Measurements from ENCODE around the gene PRKG1.
"Not testable (repeated sequence)": the region's sequence is repeated elsewhere in the genome, so short reads cannot be mapped to it uniquely, and the experiment has no call there.

PRKG1 gene

GRCh38 chr10:52111101-52111891 is 1037.0 kb downstream of the PRKG1 start:
- DNase-seq, result no peak

- no peak for DNase-seq
Measured at GRCh38 chr10:52115823-52116222, 1041.5 kb downstream of the PRKG1 start.

- DNase-seq, result no peak
Measured at GRCh38 chr10:52119507-52119906, 1045.2 kb downstream of the PRKG1 start.

GRCh38 chr10:52121688-52122087 is 1047.4 kb downstream of the PRKG1 start:
- DNase-seq, result no peak

GRCh38 chr10:52128056-52128683 is 1053.9 kb downstream of the PRKG1 start:
- no peak for DNase-seq

GRCh38 chr10:52129410-52130178 is 1055.3 kb downstream of the PRKG1 start:
- DNase-seq, result no peak

- DNase-seq, result no peak
Measured at GRCh38 chr10:52135101-52135500, 1060.8 kb downstream of the PRKG1 start.

GRCh38 chr10:52136921-52137320 is 1062.6 kb downstream of the PRKG1 start:
- no peak for DNase-seq

- no peak for DNase-seq
Measured at GRCh38 chr10:52143338-52143737, 1069.1 kb downstream of the PRKG1 start.

- DNase-seq, result no peak
Measured at GRCh38 chr10:52145636-52146035, 1071.3 kb downstream of the PRKG1 start.

- DNase-seq, result no peak
Measured at GRCh38 chr10:52146766-52147165, 1072.5 kb downstream of the PRKG1 start.

- DNase-seq, result no peak
Measured at GRCh38 chr10:52170776-52171175, 1096.5 kb downstream of the PRKG1 start.

GRCh38 chr10:52172581-52172980 is 1098.3 kb downstream of the PRKG1 start:
- no peak for DNase-seq

GRCh38 chr10:52185256-52185655 is 1111.0 kb downstream of the PRKG1 start:
- no peak for DNase-seq

GRCh38 chr10:52187521-52188258 is 1113.4 kb downstream of the PRKG1 start:
- DNase-seq, result no peak

- DNase-seq, result no peak
Measured at GRCh38 chr10:52191049-52191448, 1116.8 kb downstream of the PRKG1 start.

GRCh38 chr10:52194191-52194590 is 1119.9 kb downstream of the PRKG1 start:
- DNase-seq, result no peak

GRCh38 chr10:52194716-52195115 is 1120.4 kb downstream of the PRKG1 start:
- no peak for DNase-seq

GRCh38 chr10:52197098-52197497 is 1122.8 kb downstream of the PRKG1 start:
- no peak for DNase-seq

- DNase-seq, result no peak
Measured at GRCh38 chr10:52198540-52198939, 1124.3 kb downstream of the PRKG1 start.

GRCh38 chr10:52204906-52205305 is 1130.6 kb downstream of the PRKG1 start:
- not testable (repeated sequence) for DNase-seq

GRCh38 chr10:52208365-52208764 is 1134.1 kb downstream of the PRKG1 start:
- no peak for DNase-seq

GRCh38 chr10:52210161-52210560 is 1135.9 kb downstream of the PRKG1 start:
- DNase-seq, result no peak
